ENCODE results near the gene PPP1R13L. TPM values are rescaled to one million over a fixed set of nuclear protein-coding genes. Genes with fewer than 3 reads are reported as not detected.

The PPP1R13L gene
- polyA plus RNA-seq, 6 donors from 2014 or later: 0.29 to 4.3 (median 2.5) TPM; not detected in 1

GRCh38 chr19:45352062-45352461 is 52.8 kb downstream of the PPP1R13L start:
- Mint-ChIP-seq H3K27me3 (peaks cover 0 to 11% (median 0%) of the 10 kb centered on the region in 3 donors), H3K4me1 (peaks cover 0 to 5% (median 0%) of the 10 kb centered on the region in 3 donors), H3K4me3 (no peak overlapping the region), H3K9me3 (no peaks in the 10 kb centered on the region), H3K36me3 (peaks cover 0 to 5% of the 10 kb centered on the region in 2 donors), H3K27ac (no peak overlapping the region)
- DNase-seq: no peak
- no peak for ATAC-seq (ENCODE audit: low read depth in 2 of 2)

GRCh38 chr19:45351401-45351952 is 53.4 kb downstream of the PPP1R13L start:
- peaks cover 0 to 16% (median 0%) of the 10 kb centered on the region in 3 donors for H3K27me3 Mint-ChIP-seq

GRCh38 chr19:45350477-45351058 is 54.3 kb downstream of the PPP1R13L start:
- H3K27ac Mint-ChIP-seq: peak overlapping the region in 1 of 6 donors; percentile 76
- no peaks in the 10 kb centered on the region for H3K9me3 Mint-ChIP-seq
- peaks cover 0 to 5% of the 10 kb centered on the region in 2 donors for H3K36me3 Mint-ChIP-seq
- H3K4me1 Mint-ChIP-seq: peaks cover 0 to 5% (median 0%) of the 10 kb centered on the region in 3 donors
- ATAC-seq (ENCODE audit: low read depth in 2 of 2) (no peak), DNase-seq (no peak)
- H3K4me3 Mint-ChIP-seq: no peak overlapping the region
- H3K27me3 Mint-ChIP-seq: peaks cover 0 to 25% (median 8%) of the 10 kb centered on the region in 3 donors

More at GRCh38 chr19:45351401-45351952, 53.4 kb downstream of the PPP1R13L start:
- no peak for ATAC-seq (ENCODE audit: low read depth in 2 of 2)
- Mint-ChIP-seq H3K4me3 (no peak overlapping the region), H3K36me3 (peaks cover 0 to 5% of the 10 kb centered on the region in 2 donors), H3K4me1 (peaks cover 0 to 5% (median 0%) of the 10 kb centered on the region in 3 donors), H3K9me3 (no peaks in the 10 kb centered on the region), H3K27ac (no peak overlapping the region)
- no peak for DNase-seq

- Mint-ChIP-seq H3K27ac (no peak overlapping the region), H3K36me3 (peaks cover 0 to 5% of the 10 kb centered on the region in 2 donors), H3K4me3 (no peak overlapping the region), H3K27me3 (peaks cover 0 to 34% (median 19%) of the 10 kb centered on the region in 3 donors), H3K9me3 (no peaks in the 10 kb centered on the region), H3K4me1 (peaks cover 0 to 5% (median 0%) of the 10 kb centered on the region in 3 donors)
- ATAC-seq (ENCODE audit: low read depth in 2 of 2) (no peak), DNase-seq (no peak)
Measured at GRCh38 chr19:45349430-45349941, 55.4 kb downstream of the PPP1R13L start.

- ATAC-seq (ENCODE audit: low read depth in 2 of 2): no peak
- Mint-ChIP-seq H3K9me3 (no peaks in the 10 kb centered on the region), H3K4me3 (no peak overlapping the region), H3K27ac (peak overlapping the region in 1 of 6 donors; percentile 84), H3K36me3 (peaks cover 0 to 5% of the 10 kb centered on the region in 2 donors), H3K4me1 (peaks cover 0 to 5% (median 0%) of the 10 kb centered on the region in 3 donors), H3K27me3 (peaks cover 0 to 38% (median 23%) of the 10 kb centered on the region in 3 donors)
- no peak for DNase-seq
Measured at GRCh38 chr19:45349126-45349415, 55.8 kb downstream of the PPP1R13L start.

- H3K27ac Mint-ChIP-seq: peak overlapping the region in 2 of 6 donors; percentile 78 to 84
- ATAC-seq (ENCODE audit: low read depth in 2 of 2): no peak
- no peak overlapping the region for H3K4me3 Mint-ChIP-seq
- H3K36me3 Mint-ChIP-seq: peaks cover 0 to 4% of the 10 kb centered on the region in 2 donors
- peaks cover 2 to 41% (median 24%) of the 10 kb centered on the region in 3 donors for H3K27me3 Mint-ChIP-seq
- no peaks in the 10 kb centered on the region for H3K9me3 Mint-ChIP-seq
- H3K4me1 Mint-ChIP-seq: peaks cover 0 to 3% (median 0%) of the 10 kb centered on the region in 3 donors
- DNase-seq: no peak
Measured at GRCh38 chr19:45348367-45349125, 56.3 kb downstream of the PPP1R13L start.

GRCh38 chr19:45347570-45348366 is 57.1 kb downstream of the PPP1R13L start:
- no peak for DNase-seq
- H3K4me1 Mint-ChIP-seq: no peaks in the 10 kb centered on the region
- no peak overlapping the region for H3K4me3 Mint-ChIP-seq
- no peak for ATAC-seq (ENCODE audit: low read depth in 2 of 2)
- H3K27me3 Mint-ChIP-seq: peaks cover 5 to 45% (median 24%) of the 10 kb centered on the region in 3 donors
- no peaks in the 10 kb centered on the region for H3K9me3 Mint-ChIP-seq
- H3K27ac Mint-ChIP-seq: peak overlapping the region in 1 of 6 donors; percentile 78
- H3K36me3 Mint-ChIP-seq: no peaks in the 10 kb centered on the region

GRCh38 chr19:45346449-45346848 is 58.4 kb downstream of the PPP1R13L start:
- Mint-ChIP-seq H3K27me3 (peaks cover 5 to 45% (median 24%) of the 10 kb centered on the region in 3 donors), H3K4me1 (no peaks in the 10 kb centered on the region), H3K9me3 (no peaks in the 10 kb centered on the region), H3K36me3 (no peaks in the 10 kb centered on the region), H3K27ac (no peak overlapping the region), H3K4me3 (no peak overlapping the region)
- DNase-seq: no peak
- no peak for ATAC-seq (ENCODE audit: low read depth in 2 of 2)

- no peak overlapping the region for H3K27ac Mint-ChIP-seq
- no peak overlapping the region for H3K4me3 Mint-ChIP-seq
- peaks cover 5 to 45% (median 25%) of the 10 kb centered on the region in 3 donors for H3K27me3 Mint-ChIP-seq
- no peak for DNase-seq
- no peaks in the 10 kb centered on the region for H3K9me3 Mint-ChIP-seq
- no peaks in the 10 kb centered on the region for H3K4me1 Mint-ChIP-seq
- ATAC-seq (ENCODE audit: low read depth in 2 of 2): no peak
- H3K36me3 Mint-ChIP-seq: no peaks in the 10 kb centered on the region
Measured at GRCh38 chr19:45345506-45345860, 59.4 kb downstream of the PPP1R13L start.

GRCh38 chr19:45344621-45345505 is 60.0 kb downstream of the PPP1R13L start:
- DNase-seq: no peak
- Mint-ChIP-seq H3K9me3 (peaks cover 0 to 4% (median 0%) of the 10 kb centered on the region in 7 donors), H3K4me3 (no peak overlapping the region), H3K36me3 (no peaks in the 10 kb centered on the region), H3K27ac (no peak overlapping the region), H3K4me1 (peaks cover 3 to 6% (median 4%) of the 10 kb centered on the region in 3 donors), H3K27me3 (peaks cover 10 to 51% (median 31%) of the 10 kb centered on the region in 3 donors)
- no peak for ATAC-seq (ENCODE audit: low read depth in 2 of 2)

- H3K36me3 Mint-ChIP-seq: no peaks in the 10 kb centered on the region
- H3K9me3 Mint-ChIP-seq: peaks cover 0 to 4% (median 0%) of the 10 kb centered on the region in 7 donors
- no peak overlapping the region for H3K4me3 Mint-ChIP-seq
- peaks cover 20 to 63% (median 32%) of the 10 kb centered on the region in 3 donors for H3K27me3 Mint-ChIP-seq
- DNase-seq (no peak), ATAC-seq (ENCODE audit: low read depth in 2 of 2) (no peak)
- peaks cover 6 to 7% (median 7%) of the 10 kb centered on the region in 3 donors for H3K4me1 Mint-ChIP-seq
- no peak overlapping the region for H3K27ac Mint-ChIP-seq
Measured at GRCh38 chr19:45342911-45343310, 62.0 kb downstream of the PPP1R13L start.

- H3K27me3 Mint-ChIP-seq: peaks cover 28 to 55% (median 34%) of the 10 kb centered on the region in 3 donors
- DNase-seq (no peak), ATAC-seq (ENCODE audit: low read depth in 2 of 2) (peak; percentile 32 to 34)
- no peak overlapping the region for H3K27ac Mint-ChIP-seq
- no peaks in the 10 kb centered on the region for H3K36me3 Mint-ChIP-seq
- no peak overlapping the region for H3K4me3 Mint-ChIP-seq
- H3K4me1 Mint-ChIP-seq: peaks cover 6 to 7% (median 7%) of the 10 kb centered on the region in 3 donors
- peaks cover 0 to 4% (median 0%) of the 10 kb centered on the region in 7 donors for H3K9me3 Mint-ChIP-seq
Measured at GRCh38 chr19:45340899-45341453, 63.9 kb downstream of the PPP1R13L start.
